ENCODE data around the gene CNPY1.

CNPY1 gene

GRCh38 chr7:155512246-155512887 lies 34.0 kb downstream of the CNPY1 start:
- no peak for DNase-seq (ENCODE audit: low read depth)

GRCh38 chr7:155511702-155511996 lies 34.7 kb downstream of the CNPY1 start:
- DNase-seq (ENCODE audit: low read depth), result no peak

GRCh38 chr7:155510975-155511701 lies 35.2 kb downstream of the CNPY1 start:
- no peak for DNase-seq (ENCODE audit: low read depth)

- no peak for DNase-seq (ENCODE audit: low read depth)
Observed at GRCh38 chr7:155509725-155510551, 36.4 kb downstream of the CNPY1 start.

- no peak for DNase-seq (ENCODE audit: low read depth)
Observed at GRCh38 chr7:155509359-155509724, 37.0 kb downstream of the CNPY1 start.

GRCh38 chr7:155508376-155509358 lies 37.7 kb downstream of the CNPY1 start:
- DNase-seq (ENCODE audit: low read depth), result no peak

- DNase-seq (ENCODE audit: low read depth), result no peak
Observed at GRCh38 chr7:155507576-155507975, 38.8 kb downstream of the CNPY1 start.

- no peak for DNase-seq (ENCODE audit: low read depth)
Observed at GRCh38 chr7:155506854-155507337, 39.5 kb downstream of the CNPY1 start.

GRCh38 chr7:155505422-155505793 lies 41.0 kb downstream of the CNPY1 start:
- DNase-seq (ENCODE audit: low read depth), result no peak

- no peak for DNase-seq (ENCODE audit: low read depth)
Observed at GRCh38 chr7:155497149-155497901, 49.0 kb downstream of the CNPY1 start.

- no peak for DNase-seq (ENCODE audit: low read depth)
Observed at GRCh38 chr7:155496267-155497005, 49.9 kb downstream of the CNPY1 start.

- DNase-seq (ENCODE audit: low read depth), result no peak
Observed at GRCh38 chr7:155495440-155496248, 50.7 kb downstream of the CNPY1 start.

GRCh38 chr7:155494551-155494950 lies 51.8 kb downstream of the CNPY1 start:
- no peak for DNase-seq (ENCODE audit: low read depth)

- DNase-seq (ENCODE audit: low read depth), result no peak
Observed at GRCh38 chr7:155493744-155494538, 52.4 kb downstream of the CNPY1 start.

GRCh38 chr7:155491812-155492211 lies 54.5 kb downstream of the CNPY1 start:
- no peak for DNase-seq (ENCODE audit: low read depth)

GRCh38 chr7:155490697-155491628 lies 55.4 kb downstream of the CNPY1 start:
- no peak for DNase-seq (ENCODE audit: low read depth)

GRCh38 chr7:155489862-155490696 lies 56.3 kb downstream of the CNPY1 start:
- no peak for DNase-seq (ENCODE audit: low read depth)
